SK-N-SH (cell line): ENCODE measurements around the gene ZNF473. TPM values are rescaled to one million over a fixed set of nuclear protein-coding genes. Genes with fewer than 3 reads are reported as not detected.

ENCODE experiments used
- CTCF ChIA-PET: fragments of 300-600, 350-600 bp; formaldehyde crosslinking; extraction: SDS; loops from one replicate; lab custom pipeline; 2021; lab: Yijun Ruan, JAX
- POLR2A ChIA-PET: fragments of 350-600 bp; sonication (Branson Sonifier 250); formaldehyde crosslinking; extraction: SDS; loops from one replicate; lab custom pipeline; 2020; ENCODE audit warnings: antibody characterized with exemption, inconsistent platforms; lab: Yijun Ruan, JAX
- DNase-seq: peaks from one replicate; pipeline ENCODE4 v3.0.0; 2012
- H2AFZ ChIP-seq: fragments of 200-600 bp; sonication (generic); 2 replicates; pipeline ENCODE4 v1.8.1; 2016; ENCODE audit warnings: antibody characterized with exemption, mild to moderate bottlenecking, low read depth
- H3F3A ChIP-seq: fragments of 200-600 bp; sonication (generic); replicated peaks from 2 replicates; pipeline ENCODE3; 2016; ENCODE audit warnings: antibody characterized with exemption, mild to moderate bottlenecking; ENCODE audit not compliant: insufficient read depth
- H3K27ac ChIP-seq, 2 experiments: fragments of 200-500 bp in 1 of 2; fragments of 200-600 bp in 1 of 2; sonication (Bioruptor generic) in 1 of 2; sonication (generic), shearing (Covaris generic) in 1 of 2; 2 replicates each; pipeline versions ENCODE4 v1.5.1 to v1.6.1; 2014 to 2016; ENCODE audit warnings: low read depth in 2 of 2, inconsistent platforms in 1 of 2, low read length in 1 of 2, mild to moderate bottlenecking in 1 of 2, mixed read lengths in 1 of 2
- H3K27me3 ChIP-seq: fragments of 200-600 bp; sonication (generic), shearing (Covaris generic); 2 replicates; pipeline ENCODE4 v1.6.1; 2016; ENCODE audit warnings: mixed run types; ENCODE audit not compliant: insufficient read depth
- H3K36me3 ChIP-seq, 2 experiments: fragments of 200-500 bp in 1 of 2; fragments of 200-600 bp in 1 of 2; sonication (Bioruptor generic) in 1 of 2; sonication (generic) in 1 of 2; replicated peaks in 1 of 2; 2 replicates each; pipeline versions ENCODE3 to v1.5.1; 2014 to 2016; ENCODE audit warnings: low read length in 1 of 2, mild to moderate bottlenecking in 1 of 2; ENCODE audit not compliant: insufficient read depth in 2 of 2, control insufficient read depth in 1 of 2
- H3K4me1 ChIP-seq, 2 experiments: fragments of 200-500 bp in 1 of 2; fragments of 200-600 bp in 1 of 2; sonication (Bioruptor generic) in 1 of 2; sonication (generic), shearing (Covaris generic) in 1 of 2; 2 replicates each; pipeline versions ENCODE4 v1.5.1 to v1.6.1; 2014 to 2016; ENCODE audit warnings: low read depth in 1 of 2, low read length in 1 of 2, mixed run types in 1 of 2; ENCODE audit not compliant: insufficient read depth in 2 of 2, control insufficient read depth in 1 of 2
- H3K4me2 ChIP-seq: fragments of 200-600 bp; sonication (generic), shearing (Covaris generic); 2 replicates; pipeline ENCODE4 v1.6.1; 2017; ENCODE audit warnings: mixed run types
- H3K4me3 ChIP-seq, 2 experiments: fragments of 200-500 bp in 1 of 2; fragments of 200-600 bp in 1 of 2; sonication (Bioruptor generic) in 1 of 2; sonication (generic), shearing (Covaris generic) in 1 of 2; 2 replicates each; pipeline versions ENCODE4 v1.5.1 to v1.8.1; 2014 to 2016; ENCODE audit warnings: low read depth in 2 of 2, inconsistent platforms in 1 of 2, low read length in 1 of 2, mild to moderate bottlenecking in 1 of 2, mixed read lengths in 1 of 2, moderate library complexity in 1 of 2
- H3K79me2 ChIP-seq: fragments of 200-600 bp; sonication (generic); 2 replicates; pipeline ENCODE4 v1.8.1; 2017; ENCODE audit warnings: mild to moderate bottlenecking; ENCODE audit not compliant: insufficient read depth
- H3K9ac ChIP-seq: fragments of 200-600 bp; sonication (generic); 2 replicates; pipeline ENCODE4 v1.6.1; 2017; ENCODE audit warnings: mixed run types
- H3K9me2 ChIP-seq: fragments of 200-600 bp; sonication (generic); 2 replicates; pipeline ENCODE4 v1.6.1; 2017; ENCODE audit warnings: mixed run types
- H3K9me3 ChIP-seq: fragments of 200-600 bp; sonication (generic); 2 replicates; pipeline ENCODE4 v1.6.1; 2017; ENCODE audit warnings: mixed run types, mild to moderate bottlenecking, moderate library complexity
- H4K20me1 ChIP-seq: fragments of 200-600 bp; sonication (generic); 2 replicates; pipeline ENCODE4 v1.6.1; 2017; ENCODE audit warnings: mild to moderate bottlenecking, mixed run types; ENCODE audit not compliant: insufficient read depth
- CHD2 ChIP-seq: fragments of 150-350 bp; IDR thresholded peaks from 2 replicates; pipeline ENCODE4 v1.6.1; 2018; ENCODE audit warnings: low read length; ENCODE audit not compliant: partially characterized antibody
- CTCF ChIP-seq: fragments of 200-600 bp; sonication (generic); IDR thresholded peaks from 2 replicates; pipeline ENCODE4 v1.6.1; 2017; ENCODE audit warnings: antibody characterized with exemption, mild to moderate bottlenecking, moderate library complexity
- EZH2phosphoT487 ChIP-seq: fragments of 200-600 bp; sonication (generic); IDR thresholded peaks from 2 replicates; pipeline ENCODE4 v1.6.1; 2017; ENCODE audit warnings: low read depth, mixed run types, mild to moderate bottlenecking, antibody characterized with exemption, moderate library complexity, borderline replicate concordance
- FOSL2 ChIP-seq: IDR thresholded peaks from 2 replicates; pipeline ENCODE4 v1.4.0; 2012; ENCODE audit warnings: low read depth, mild to moderate bottlenecking, moderate library complexity, borderline replicate concordance
- FOXJ3 ChIP-seq: sonication (generic); formaldehyde crosslinking; IDR thresholded peaks from 2 replicates; pipeline ENCODE4 v1.5.1; 2020; ENCODE audit warnings: mild to moderate bottlenecking, missing genetic modification reagents
- GATA2 ChIP-seq: sonication (generic); formaldehyde crosslinking; IDR thresholded peaks from 2 replicates; pipeline ENCODE4 v1.5.0; 2020; ENCODE audit warnings: mild to moderate bottlenecking, missing genetic modification reagents
- MEF2A ChIP-seq: IDR thresholded peaks from 2 replicates; pipeline ENCODE4 v1.4.0; 2012; ENCODE audit warnings: low read depth, borderline replicate concordance
- NRF1 ChIP-seq: IDR thresholded peaks from 2 replicates; pipeline ENCODE4 v1.6.1; 2012; ENCODE audit warnings: low read depth, mild to moderate bottlenecking, low read length
- PBX3 ChIP-seq: IDR thresholded peaks from 2 replicates; pipeline ENCODE4; 2012
- RAD21 ChIP-seq: IDR thresholded peaks from 2 replicates; pipeline ENCODE4 v1.6.1; 2012; ENCODE audit warnings: mild to moderate bottlenecking, low read length
- RXRA ChIP-seq: IDR thresholded peaks from 2 replicates; pipeline ENCODE4 v1.4.0; 2012; ENCODE audit warnings: low read depth, mild to moderate bottlenecking, borderline replicate concordance
- SMC3 ChIP-seq: IDR thresholded peaks from 2 replicates; pipeline ENCODE4 v1.6.1; 2012; ENCODE audit warnings: low read depth, low read length, improper control_type of control experiment
- TCF12 ChIP-seq: IDR thresholded peaks from 2 replicates; pipeline ENCODE4 v1.4.0; 2012
- YY1 ChIP-seq: IDR thresholded peaks from 2 replicates; pipeline ENCODE4 v1.4.0; 2012; ENCODE audit warnings: low read depth, mild to moderate bottlenecking
- WGBS: methylation state at CpG from one replicate; pipeline ENCODE4 v1.1.6; 2017; ENCODE audit warnings: low lambda C conversion rate; 5-methylcytosine and 5-hydroxymethylcytosine counted together
- polyA plus RNA-seq, 3 experiments: library from polyadenylated mRNA; depleted of rRNA; stranded (reverse); fragments of >200 nt; gene quantifications; 2 replicates each; pipeline ENCODE4 v1.2.3, GENCODE V29; 2012
- TF ChIP-seq, protein P1 (sequence below): IDR thresholded peaks from 2 replicates; pipeline ENCODE4 v1.6.1; 2012; ENCODE audit warnings: mild to moderate bottlenecking, low read depth, low read length, moderate library complexity
- TF ChIP-seq, protein P2 (sequence below): IDR thresholded peaks from 2 replicates; pipeline ENCODE4 v1.4.0; 2012; ENCODE audit warnings: low read depth, borderline replicate concordance
- TF ChIP-seq, protein P3 (sequence below): fragments of 150-350 bp; IDR thresholded peaks from 2 replicates; pipeline ENCODE4 v1.6.1; 2016; ENCODE audit warnings: mild to moderate bottlenecking, low read depth, low read length

Gene ZNF473
- polyA plus RNA-seq, 1 of the 3 experiments (the other 2 are of a cell fraction), result 5.4 TPM

DNA sequence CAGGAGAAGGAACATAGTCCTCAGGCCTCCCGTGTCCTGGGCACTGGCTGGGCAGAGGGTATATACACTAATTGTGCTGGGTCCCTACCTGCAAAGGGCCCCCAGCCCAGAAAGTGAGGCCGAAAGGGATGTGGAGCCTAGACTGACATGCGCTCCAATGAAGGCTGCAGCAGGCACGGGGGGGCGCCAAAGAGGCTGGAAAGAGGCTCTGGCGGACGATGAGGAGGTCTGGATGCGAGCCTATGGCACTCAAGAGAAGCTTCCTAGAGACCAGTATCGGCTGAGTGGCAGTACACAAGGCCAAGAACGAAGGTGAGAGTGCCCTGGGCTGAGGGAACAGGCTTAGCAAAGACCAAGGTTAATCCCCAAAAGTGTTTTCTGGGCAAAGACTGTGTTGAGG, 17.3 kb upstream of the ZNF473 start:
- no peaks in the 10 kb centered on the region for H3K27me3 ChIP-seq
- H3K79me2 ChIP-seq, result no peaks in the 10 kb centered on the region
- no peak overlapping the region for H3K4me3 ChIP-seq
- H2AFZ ChIP-seq, result no peak overlapping the region
- H3K4me2 ChIP-seq, result no peak overlapping the region
- H3K4me1 ChIP-seq, result peaks cover 0 to 9% of the 10 kb centered on the region in 2 experiments; a peak in 2 of 4 replicates
- no peak for DNase-seq
- peaks cover 10% of the 10 kb centered on the region for H3F3A ChIP-seq
- ChIA-PET POLR2A (no interaction called here), CTCF (no interaction called here)
- 94% methylated on average over 10 of the region's 10 CpGs for WGBS
- peaks cover 3% of the 10 kb centered on the region for H4K20me1 ChIP-seq
- TF ChIP-seq RAD21, result 0 out of 2 replicates have a peak, but pooled peaks have one; percentile 25
- TF ChIP-seq PBX3, result no peak
- H3K9ac ChIP-seq, result no peak overlapping the region
- H3K9me2 ChIP-seq, result no peaks in the 10 kb centered on the region
- H3K36me3 ChIP-seq, result peaks cover 23 to 28% of the 10 kb centered on the region in 2 experiments
- no peak overlapping the region for H3K27ac ChIP-seq
- no peaks in the 10 kb centered on the region for H3K9me3 ChIP-seq

- DNase-seq, result no peak
- Histone ChIP-seq H2AFZ (no peak overlapping the region), H3K27me3 (no peaks in the 10 kb centered on the region), H3K27ac (no peak overlapping the region), H3K9ac (no peak overlapping the region), H3K9me2 (no peaks in the 10 kb centered on the region), H4K20me1 (no peaks in the 10 kb centered on the region), H3K4me3 (no peak overlapping the region), H3K36me3 (peaks cover 28 to 39% of the 10 kb centered on the region in 2 experiments), H3F3A (no peaks in the 10 kb centered on the region), H3K9me3 (no peaks in the 10 kb centered on the region), H3K4me2 (no peak overlapping the region)
- CTCF ChIA-PET, result no interaction called here
- WGBS, result 100% methylated on average over 1 of the region's 1 CpG
- TF ChIP-seq YY1, result no peak
- TF ChIP-seq RAD21, result no peak
- TF ChIP-seq TCF12, result no peak
- TF ChIP-seq NRF1, result no peak
- TF ChIP-seq, protein P1, sequence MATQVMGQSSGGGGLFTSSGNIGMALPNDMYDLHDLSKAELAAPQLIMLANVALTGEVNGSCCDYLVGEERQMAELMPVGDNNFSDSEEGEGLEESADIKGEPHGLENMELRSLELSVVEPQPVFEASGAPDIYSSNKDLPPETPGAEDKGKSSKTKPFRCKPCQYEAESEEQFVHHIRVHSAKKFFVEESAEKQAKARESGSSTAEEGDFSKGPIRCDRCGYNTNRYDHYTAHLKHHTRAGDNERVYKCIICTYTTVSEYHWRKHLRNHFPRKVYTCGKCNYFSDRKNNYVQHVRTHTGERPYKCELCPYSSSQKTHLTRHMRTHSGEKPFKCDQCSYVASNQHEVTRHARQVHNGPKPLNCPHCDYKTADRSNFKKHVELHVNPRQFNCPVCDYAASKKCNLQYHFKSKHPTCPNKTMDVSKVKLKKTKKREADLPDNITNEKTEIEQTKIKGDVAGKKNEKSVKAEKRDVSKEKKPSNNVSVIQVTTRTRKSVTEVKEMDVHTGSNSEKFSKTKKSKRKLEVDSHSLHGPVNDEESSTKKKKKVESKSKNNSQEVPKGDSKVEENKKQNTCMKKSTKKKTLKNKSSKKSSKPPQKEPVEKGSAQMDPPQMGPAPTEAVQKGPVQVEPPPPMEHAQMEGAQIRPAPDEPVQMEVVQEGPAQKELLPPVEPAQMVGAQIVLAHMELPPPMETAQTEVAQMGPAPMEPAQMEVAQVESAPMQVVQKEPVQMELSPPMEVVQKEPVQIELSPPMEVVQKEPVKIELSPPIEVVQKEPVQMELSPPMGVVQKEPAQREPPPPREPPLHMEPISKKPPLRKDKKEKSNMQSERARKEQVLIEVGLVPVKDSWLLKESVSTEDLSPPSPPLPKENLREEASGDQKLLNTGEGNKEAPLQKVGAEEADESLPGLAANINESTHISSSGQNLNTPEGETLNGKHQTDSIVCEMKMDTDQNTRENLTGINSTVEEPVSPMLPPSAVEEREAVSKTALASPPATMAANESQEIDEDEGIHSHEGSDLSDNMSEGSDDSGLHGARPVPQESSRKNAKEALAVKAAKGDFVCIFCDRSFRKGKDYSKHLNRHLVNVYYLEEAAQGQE, result no peak
- no peak for TF ChIP-seq FOXJ3
- TF ChIP-seq, protein P2, sequence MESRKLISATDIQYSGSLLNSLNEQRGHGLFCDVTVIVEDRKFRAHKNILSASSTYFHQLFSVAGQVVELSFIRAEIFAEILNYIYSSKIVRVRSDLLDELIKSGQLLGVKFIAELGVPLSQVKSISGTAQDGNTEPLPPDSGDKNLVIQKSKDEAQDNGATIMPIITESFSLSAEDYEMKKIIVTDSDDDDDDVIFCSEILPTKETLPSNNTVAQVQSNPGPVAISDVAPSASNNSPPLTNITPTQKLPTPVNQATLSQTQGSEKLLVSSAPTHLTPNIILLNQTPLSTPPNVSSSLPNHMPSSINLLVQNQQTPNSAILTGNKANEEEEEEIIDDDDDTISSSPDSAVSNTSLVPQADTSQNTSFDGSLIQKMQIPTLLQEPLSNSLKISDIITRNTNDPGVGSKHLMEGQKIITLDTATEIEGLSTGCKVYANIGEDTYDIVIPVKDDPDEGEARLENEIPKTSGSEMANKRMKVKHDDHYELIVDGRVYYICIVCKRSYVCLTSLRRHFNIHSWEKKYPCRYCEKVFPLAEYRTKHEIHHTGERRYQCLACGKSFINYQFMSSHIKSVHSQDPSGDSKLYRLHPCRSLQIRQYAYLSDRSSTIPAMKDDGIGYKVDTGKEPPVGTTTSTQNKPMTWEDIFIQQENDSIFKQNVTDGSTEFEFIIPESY, result no peak
- TF ChIP-seq CHD2, result no peak
- TF ChIP-seq MEF2A, result no peak
- TF ChIP-seq GATA2, result no peak
- TF ChIP-seq FOSL2, result no peak
- no peak for TF ChIP-seq EZH2phosphoT487
- no peak for TF ChIP-seq SMC3
- TF ChIP-seq RXRA, result no peak
- TF ChIP-seq, protein P3, sequence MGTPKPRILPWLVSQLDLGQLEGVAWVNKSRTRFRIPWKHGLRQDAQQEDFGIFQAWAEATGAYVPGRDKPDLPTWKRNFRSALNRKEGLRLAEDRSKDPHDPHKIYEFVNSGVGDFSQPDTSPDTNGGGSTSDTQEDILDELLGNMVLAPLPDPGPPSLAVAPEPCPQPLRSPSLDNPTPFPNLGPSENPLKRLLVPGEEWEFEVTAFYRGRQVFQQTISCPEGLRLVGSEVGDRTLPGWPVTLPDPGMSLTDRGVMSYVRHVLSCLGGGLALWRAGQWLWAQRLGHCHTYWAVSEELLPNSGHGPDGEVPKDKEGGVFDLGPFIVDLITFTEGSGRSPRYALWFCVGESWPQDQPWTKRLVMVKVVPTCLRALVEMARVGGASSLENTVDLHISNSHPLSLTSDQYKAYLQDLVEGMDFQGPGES, result no peak
- no peak for TF ChIP-seq CTCF
- TF ChIP-seq, all 33 proteins: peak for 0
- POLR2A ChIA-PET, result no interaction called here
- Histone ChIP-seq H3K79me2 (peaks cover 10% of the 10 kb centered on the region; the same call in 1 of the 2 replicates), H3K4me1 (no peaks in the 10 kb centered on the region)
These were observed 9.5 kb upstream of the ZNF473 start for GRCh38 chr19:50016225-50016807.
